Fibroblast of lung (primary cell): ENCODE data around the gene SLC15A1.

Experiments
- CTCF ChIP-seq, 2 donors: IDR thresholded peaks in 1 of 2; conservative IDR thresholded peaks in 1 of 2; 1 replicate in 1 of 2; 2 replicates in 1 of 2; pipeline ENCODE4 v1.5.1; 2011 to 2012; ENCODE audit warnings: low read length in 2 of 2, control low read depth in 1 of 2, inconsistent platforms in 1 of 2, low read depth in 1 of 2, mild to moderate bottlenecking in 1 of 2
- EZH2 ChIP-seq: IDR thresholded peaks from 2 replicates; pipeline ENCODE4 v1.5.1; 2012; ENCODE audit warnings: low read length, control low read depth, mild to moderate bottlenecking; ENCODE audit errors: missing control alignments

GRCh38 chr13:98656223-98656622, 96.2 kb downstream of the SLC15A1 start:
- no peak for TF ChIP-seq CTCF (conservative IDR thresholded peaks at IDR 0.05 in 1 of 2, IDR thresholded peaks at IDR 0.05 in 1 of 2; ENCODE audit: low read depth in 1 of 2, low read length in 2 of 2)
- TF ChIP-seq EZH2 = no peak
